ENCODE measurements around the gene CEBPB.

Gene CEBPB

GRCh38 chr20:50214226-50215024, 23.8 kb downstream of the CEBPB start:
- no peak for DNase-seq

- DNase-seq: no peak
Measured at GRCh38 chr20:50215101-50215690, 24.6 kb downstream of the CEBPB start.

GRCh38 chr20:50215926-50216325, 25.3 kb downstream of the CEBPB start:
- DNase-seq: no peak

- no peak for DNase-seq
Measured at GRCh38 chr20:50216543-50217206, 26.0 kb downstream of the CEBPB start.

- DNase-seq: no peak
Measured at GRCh38 chr20:50217207-50217949, 26.7 kb downstream of the CEBPB start.

GRCh38 chr20:50218987-50219435, 28.4 kb downstream of the CEBPB start:
- DNase-seq: no peak

DNA sequence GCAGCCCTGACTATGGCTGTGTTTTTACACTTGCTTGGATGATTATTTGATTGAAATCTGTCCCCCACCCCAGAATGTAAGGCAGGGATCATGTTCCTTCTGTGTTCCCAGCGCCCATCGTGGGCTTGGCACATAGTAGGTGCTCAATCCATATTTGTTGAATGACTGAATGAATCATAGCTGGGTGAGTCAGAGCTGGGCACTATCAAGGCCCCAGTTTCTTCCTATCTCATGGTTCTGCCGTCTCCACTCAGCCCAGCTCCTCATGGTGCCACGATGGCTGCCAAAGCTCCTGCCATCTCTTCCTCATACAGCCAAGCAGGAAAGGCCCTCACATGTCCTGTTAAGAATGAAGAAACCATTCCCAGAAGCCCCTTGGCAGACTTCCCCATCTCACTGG, 29.0 kb downstream of the CEBPB start:
- DNase-seq: no peak

GRCh38 chr20:50220093-50220893, 29.7 kb downstream of the CEBPB start:
- no peak for DNase-seq

GRCh38 chr20:50220894-50221365, 30.3 kb downstream of the CEBPB start:
- no peak for DNase-seq

DNA sequence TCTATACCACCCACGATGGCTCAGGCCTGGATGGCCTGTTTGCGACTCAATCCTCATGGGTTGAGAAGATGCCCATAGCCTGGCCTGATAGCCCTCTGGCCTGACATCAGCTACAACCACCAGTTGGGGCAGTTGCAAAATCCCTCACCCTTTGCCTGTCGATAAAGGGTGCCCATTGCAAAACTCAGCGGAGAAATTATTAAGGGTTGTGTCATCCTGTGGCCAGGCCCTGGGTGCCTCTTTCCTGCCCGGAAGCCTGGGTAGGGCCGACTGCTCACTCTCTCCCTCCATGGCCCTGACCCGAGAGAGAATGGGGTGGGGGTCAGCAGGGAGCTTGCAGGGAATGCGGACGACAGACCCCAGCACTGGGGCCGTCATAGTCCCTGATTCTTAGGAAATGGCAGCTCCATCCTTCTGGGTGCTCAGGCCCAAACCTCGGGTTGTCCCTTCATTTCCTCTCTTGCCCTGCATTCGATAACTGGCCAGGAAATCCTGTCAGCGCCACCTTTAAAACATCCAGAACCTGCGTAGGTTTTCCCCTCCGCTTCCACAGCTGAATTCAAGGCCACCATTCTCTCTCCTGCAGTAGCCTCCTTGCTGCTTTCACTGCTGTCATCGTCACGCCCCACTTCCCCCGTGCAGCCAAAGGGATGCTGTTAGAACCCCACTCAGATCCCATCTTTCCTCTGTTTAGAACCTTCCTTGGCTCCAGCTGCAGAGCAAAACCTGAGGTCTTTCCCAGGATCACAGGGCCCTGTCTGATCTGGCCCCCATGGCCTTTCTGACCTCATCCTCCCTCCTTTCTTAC, 31.1 kb downstream of the CEBPB start:
- peak; percentile 79 for DNase-seq

DNA sequence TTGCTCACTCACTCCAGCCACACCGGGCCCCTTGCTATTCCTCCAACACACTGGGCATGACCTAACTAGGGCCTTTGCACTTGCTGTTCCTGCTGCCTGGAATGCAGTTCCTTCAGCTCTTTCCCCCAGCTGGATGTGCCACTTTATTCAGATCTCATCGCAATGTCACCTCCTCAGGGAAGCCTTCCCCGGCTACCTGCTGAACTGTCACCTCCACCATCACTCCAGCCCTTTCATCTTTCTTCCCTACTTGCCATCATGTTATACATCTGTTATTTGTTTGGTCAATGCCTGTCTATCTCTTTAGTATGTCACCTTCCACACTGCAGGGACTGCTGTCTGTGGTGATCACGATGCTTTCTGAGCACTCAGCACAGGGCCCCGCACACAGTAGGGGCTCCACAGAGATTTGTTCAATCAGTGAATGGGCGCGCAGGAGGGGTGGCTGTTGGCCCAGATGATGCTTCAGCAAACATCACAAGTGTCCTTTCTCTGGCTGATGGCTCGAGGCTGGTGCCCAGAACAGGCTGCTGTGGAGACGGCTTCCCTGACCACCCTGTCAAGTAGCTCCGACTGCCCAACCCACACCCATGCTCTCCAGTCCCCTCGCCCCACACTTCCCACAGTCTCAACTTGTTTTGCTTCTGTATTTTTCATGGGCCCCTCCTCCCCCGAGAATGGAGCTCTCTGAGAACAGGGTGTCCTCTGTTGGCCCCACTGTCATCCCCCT, 31.8 kb downstream of the CEBPB start:
- no peak for DNase-seq

GRCh38 chr20:50223039-50224005, 32.7 kb downstream of the CEBPB start:
- peak; percentile 72 for DNase-seq

DNA sequence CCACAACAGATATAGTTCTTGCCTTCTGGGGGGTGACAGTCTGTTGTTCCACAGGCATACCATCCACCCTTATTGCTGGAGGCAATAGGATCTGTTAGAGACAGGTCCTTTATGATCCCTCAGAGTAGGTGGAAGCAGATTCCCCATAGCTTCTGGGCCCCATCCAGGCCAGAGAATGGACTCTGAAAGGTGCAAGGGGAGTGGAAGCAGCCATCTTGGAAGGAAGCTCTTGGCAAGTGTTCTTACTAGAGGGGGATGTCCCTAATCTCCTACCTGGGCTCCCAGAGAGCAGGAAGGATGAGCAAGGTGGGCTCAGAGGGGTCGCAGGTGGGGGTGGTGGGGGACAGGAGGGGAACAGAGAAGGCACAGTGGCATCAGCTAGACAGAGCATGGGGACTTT, 33.4 kb downstream of the CEBPB start:
- DNase-seq: no peak

DNA sequence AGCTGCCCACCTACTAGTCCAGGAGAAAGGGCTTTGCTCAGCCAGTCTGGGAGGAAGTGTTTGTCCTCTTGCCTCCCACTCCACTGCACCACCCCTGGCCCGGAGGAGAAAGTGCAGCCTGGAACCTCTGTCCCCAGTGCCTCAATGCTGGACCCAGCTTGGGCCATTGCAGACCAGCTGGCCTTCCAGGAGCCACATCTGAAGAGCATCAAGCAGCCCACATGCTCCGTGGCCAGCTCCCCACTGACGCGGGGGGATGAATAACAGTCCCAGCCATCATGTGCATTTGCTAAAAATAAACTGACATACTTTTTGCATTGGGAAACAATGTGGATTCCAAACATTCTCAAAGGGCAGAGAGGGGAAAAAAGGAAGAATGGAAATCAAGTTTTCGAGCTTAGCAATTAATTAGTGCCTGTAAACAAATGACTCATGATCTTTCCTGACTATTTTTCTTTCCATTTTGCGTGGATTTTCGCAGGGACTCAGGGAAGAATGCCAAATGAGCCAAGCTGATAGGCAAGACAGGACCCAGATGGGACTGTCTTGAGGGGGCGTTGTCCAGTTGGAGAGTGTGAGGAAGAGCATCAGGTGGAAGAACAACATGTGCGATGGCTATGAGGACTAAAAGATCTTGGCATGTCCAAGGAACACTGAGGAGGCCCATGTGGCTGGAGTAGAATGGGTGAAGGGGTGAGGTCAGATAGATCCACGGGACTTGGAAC, 34.1 kb downstream of the CEBPB start:
- no peak for DNase-seq

DNA sequence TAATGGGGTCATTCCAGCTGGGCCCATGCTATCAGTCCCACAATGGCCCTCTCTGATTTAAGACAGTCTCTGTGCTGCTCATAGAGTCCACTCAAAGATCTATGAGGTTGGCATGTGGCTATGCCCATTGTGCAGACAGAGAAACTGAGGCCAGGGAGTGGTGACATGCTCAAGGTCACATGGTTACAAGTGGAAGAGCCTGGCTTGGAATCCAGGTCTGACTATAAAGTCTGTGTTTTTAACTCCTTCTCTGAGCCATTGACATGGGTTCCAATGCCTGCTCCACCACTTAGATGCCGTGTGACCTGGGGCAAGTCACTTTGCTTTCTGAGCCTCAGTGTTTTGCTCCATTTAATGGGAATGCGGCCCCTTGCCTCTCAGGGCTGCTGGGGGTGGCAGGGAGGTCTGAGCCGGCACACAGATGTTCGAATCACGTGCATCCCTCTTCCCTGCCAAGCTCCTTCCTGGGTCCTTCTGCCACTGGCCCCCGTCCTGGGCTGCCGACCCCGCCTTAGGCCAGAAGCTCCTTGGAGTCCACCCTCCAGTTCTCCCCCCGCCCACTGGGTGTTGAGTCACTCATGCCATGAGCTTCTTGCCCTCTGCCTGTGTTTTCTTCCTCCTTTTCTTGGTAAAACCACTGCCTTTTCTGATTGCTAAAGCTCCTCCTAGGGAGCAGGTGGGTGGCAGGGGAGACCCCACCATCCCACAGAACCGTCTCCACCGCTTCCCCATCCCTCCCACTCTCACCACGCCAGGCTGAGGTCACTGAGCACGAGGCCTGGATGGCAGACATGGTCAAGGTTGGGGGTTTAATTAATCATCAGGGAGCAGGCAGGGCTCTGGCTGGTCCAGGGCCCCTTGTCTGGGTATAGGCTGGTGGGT, 35.7 kb downstream of the CEBPB start:
- peak; percentile 70 for DNase-seq

- no peak for DNase-seq
Measured at GRCh38 chr20:50227506-50227905, 36.9 kb downstream of the CEBPB start.

DNA sequence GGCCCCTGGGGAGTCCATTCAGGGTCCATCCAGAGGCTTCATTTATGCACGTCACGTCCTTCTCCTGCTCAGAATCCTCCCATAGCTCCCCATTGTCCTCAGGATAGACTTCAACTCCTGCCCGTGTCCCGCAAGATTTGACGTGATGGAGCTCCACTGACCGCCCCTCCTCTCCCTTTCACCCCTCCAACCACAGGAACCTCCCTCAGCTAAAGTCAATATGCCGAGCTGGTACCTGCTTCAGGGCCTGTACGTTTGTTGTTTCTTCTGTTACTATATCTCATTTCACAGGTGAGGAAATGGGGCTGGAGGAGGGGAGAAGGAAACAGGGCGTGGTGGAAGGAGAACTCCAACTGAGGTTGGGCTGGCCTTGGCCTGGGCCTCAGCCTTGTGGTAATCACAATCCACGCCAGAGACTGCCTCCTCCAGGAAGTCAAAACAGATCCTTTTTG, 38.6 kb downstream of the CEBPB start:
- no peak for DNase-seq

- no peak for DNase-seq
Measured at GRCh38 chr20:50230184-50230583, 39.6 kb downstream of the CEBPB start.

All from hematopoietic multipotent progenitor cell treated with erythropoietin and hydrocortisone succinate and interleukin-3 and kit ligand, for 6 days (in vitro differentiated cells).